SH-SY5Y (cell line): Measurements from ENCODE around the gene SORCS3.

ENCODE experiments used
- GATA2 ChIP-seq: IDR thresholded peaks from 2 replicates; pipeline ENCODE4 v1.6.1; 2011; ENCODE audit warnings: mild to moderate bottlenecking, low read depth, low read length
- GATA3 ChIP-seq: IDR thresholded peaks from 2 replicates; pipeline ENCODE4 v1.6.1; 2011; ENCODE audit warnings: low read depth, mild to moderate bottlenecking, low read length, moderate library complexity

GRCh38 chr10:105284476-105285215, 643.6 kb downstream of the SORCS3 start:
- no peak for TF ChIP-seq GATA2
- TF ChIP-seq GATA3 = no peak
